ENCODE results near the gene PPP2R5C.

The PPP2R5C gene

GRCh38 chr14:101813833-101814232 lies 52.3 kb downstream of the PPP2R5C start:
- H3K27ac ChIP-seq = peak overlapping the region in 1 of 2 donors; percentile 57

DNA sequence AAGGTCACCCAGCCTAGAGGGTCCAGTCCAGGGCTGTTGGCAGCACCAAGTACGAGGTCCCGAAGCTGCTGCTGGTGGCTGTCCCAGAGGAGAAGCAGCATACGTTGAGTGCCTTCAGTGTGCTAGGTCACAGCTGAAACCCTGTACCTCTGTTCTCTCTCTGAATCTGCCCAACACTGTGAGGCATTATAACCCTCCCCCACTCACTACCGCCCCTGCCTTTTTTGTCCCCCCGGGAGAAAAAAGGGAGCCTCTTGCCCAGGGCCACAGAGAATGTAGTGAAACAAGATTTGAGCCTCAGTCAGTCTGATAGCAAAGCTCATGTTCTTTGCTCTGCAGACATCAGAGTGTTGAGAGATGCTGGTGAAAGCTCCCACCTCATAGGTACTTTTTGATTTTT lies 53.4 kb downstream of the PPP2R5C start:
- Histone ChIP-seq H3K27ac (no peak overlapping the region), H3K4me3 (no peak overlapping the region)
- no peak for DNase-seq (ENCODE audit: low spot score)
- no peak for TF ChIP-seq CTCF (IDR thresholded peaks at IDR 0.05)

More at GRCh38 chr14:101813833-101814232, 52.3 kb downstream of the PPP2R5C start:
- H3K4me3 ChIP-seq = no peak overlapping the region
- no peak for DNase-seq (ENCODE audit: low spot score)
- no peak for TF ChIP-seq CTCF (IDR thresholded peaks at IDR 0.05)

- no peak for DNase-seq (ENCODE audit: low spot score)
- no peak for TF ChIP-seq CTCF (IDR thresholded peaks at IDR 0.05)
- Histone ChIP-seq H3K27ac (no peak overlapping the region), H3K4me3 (no peak overlapping the region)
These were observed 54.5 kb downstream of the PPP2R5C start for GRCh38 chr14:101815994-101816393.

DNA sequence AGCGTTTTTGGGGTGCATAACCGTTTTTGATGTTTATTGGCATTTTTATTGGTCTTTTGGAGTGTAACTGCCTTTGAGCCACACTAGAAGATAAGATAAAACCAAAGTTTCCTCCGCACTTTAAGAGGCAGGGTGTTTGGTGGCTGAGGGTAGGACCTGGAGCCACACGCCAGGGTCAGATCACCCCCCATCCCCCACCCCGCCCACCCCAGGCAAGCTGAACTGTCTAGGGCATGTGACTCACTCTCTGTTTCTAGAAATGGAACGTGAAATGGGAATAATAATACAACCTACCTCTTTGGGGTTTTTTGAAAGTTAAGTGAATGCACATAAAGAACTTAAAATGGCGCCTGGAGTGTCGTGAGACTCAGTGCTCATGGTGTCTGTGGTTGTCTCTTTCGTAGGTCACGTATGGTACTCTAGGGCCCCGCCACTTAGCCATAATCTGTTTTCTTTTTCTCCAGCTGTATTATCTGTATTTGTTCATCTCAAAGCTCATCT lies 56.0 kb downstream of the PPP2R5C start:
- Histone ChIP-seq H3K27ac (no peak overlapping the region), H3K4me3 (no peak overlapping the region)
- TF ChIP-seq CTCF (IDR thresholded peaks at IDR 0.05) = no peak
- no peak for DNase-seq (ENCODE audit: low spot score)

- H3K4me3 ChIP-seq = no peak overlapping the region
- DNase-seq (ENCODE audit: low spot score) = no peak
- no peak for TF ChIP-seq CTCF (IDR thresholded peaks at IDR 0.05)
- no peak overlapping the region for H3K27ac ChIP-seq
These were observed 57.9 kb downstream of the PPP2R5C start for GRCh38 chr14:101819251-101819990.

DNA sequence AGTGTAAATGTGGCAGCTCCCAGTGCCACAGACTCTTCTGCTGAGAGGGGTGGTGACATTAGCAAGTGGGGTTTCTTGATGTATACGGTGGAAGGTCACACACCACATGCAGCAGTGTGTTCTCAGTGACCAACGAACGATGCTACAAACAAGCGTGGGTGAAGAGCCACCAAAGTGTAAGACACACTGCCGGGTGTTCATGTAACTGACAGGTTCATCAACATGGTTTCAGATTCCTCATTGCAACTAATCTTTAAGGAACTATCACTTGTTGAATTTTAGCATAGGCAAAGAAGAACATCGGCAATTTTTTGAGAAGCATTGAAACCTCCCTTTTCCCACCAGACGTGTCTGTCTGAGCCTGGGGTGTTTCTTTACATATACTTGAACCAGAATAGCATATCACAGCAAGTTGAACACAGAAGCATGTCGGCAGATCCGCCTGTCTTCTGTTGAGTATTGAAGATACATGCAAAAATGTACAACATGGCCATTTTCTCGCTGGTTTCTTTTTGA lies 58.8 kb downstream of the PPP2R5C start:
- Histone ChIP-seq H3K4me3 (no peak overlapping the region), H3K27ac (peak overlapping the region in 1 of 2 donors; percentile 9)
- TF ChIP-seq CTCF (IDR thresholded peaks at IDR 0.05) = no peak
- DNase-seq (ENCODE audit: low spot score) = no peak

DNA sequence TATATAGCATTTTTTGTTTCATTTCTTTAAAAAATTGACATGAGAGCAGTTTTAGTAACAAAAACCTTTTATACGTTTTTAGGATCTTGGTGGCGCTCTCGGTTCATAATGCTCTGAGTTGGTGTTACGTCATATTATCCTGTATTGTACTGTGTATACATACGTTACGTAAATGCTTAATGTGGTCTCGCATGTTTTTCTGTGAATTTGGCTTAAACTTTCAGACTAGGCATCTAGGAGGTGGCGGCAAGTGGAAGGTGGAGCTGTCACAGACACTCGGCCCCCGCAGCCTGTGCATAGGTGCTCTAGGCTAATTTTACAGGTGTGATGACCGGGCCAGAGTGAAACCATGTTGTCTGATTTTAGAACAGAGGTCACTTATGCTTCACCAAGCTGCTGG lies 60.0 kb downstream of the PPP2R5C start:
- Histone ChIP-seq H3K4me3 (no peak overlapping the region), H3K27ac (no peak overlapping the region)
- no peak for DNase-seq (ENCODE audit: low spot score)
- TF ChIP-seq CTCF (IDR thresholded peaks at IDR 0.05) = no peak
